OCI-LY7 (cell line): Measurements from ENCODE around the gene TMEM178B.

ENCODE experiments used
- EZH2phosphoT487 ChIP-seq: fragments of 200-600 bp; sonication (generic); IDR thresholded peaks from 2 replicates; pipeline ENCODE4 v1.6.1; 2018; ENCODE audit warnings: low read depth, borderline replicate concordance, mild to moderate bottlenecking, mixed run types, antibody characterized with exemption, low read length, moderate library complexity, mixed read lengths
- TF ChIP-seq, protein P1 (sequence below): fragments of 200-600 bp; sonication (generic); conservative IDR thresholded peaks from 2 replicates; pipeline ENCODE4 v1.5.1; 2014; ENCODE audit warnings: mild to moderate bottlenecking, antibody characterized with exemption, low read length, moderate library complexity, mixed read lengths

DNA sequence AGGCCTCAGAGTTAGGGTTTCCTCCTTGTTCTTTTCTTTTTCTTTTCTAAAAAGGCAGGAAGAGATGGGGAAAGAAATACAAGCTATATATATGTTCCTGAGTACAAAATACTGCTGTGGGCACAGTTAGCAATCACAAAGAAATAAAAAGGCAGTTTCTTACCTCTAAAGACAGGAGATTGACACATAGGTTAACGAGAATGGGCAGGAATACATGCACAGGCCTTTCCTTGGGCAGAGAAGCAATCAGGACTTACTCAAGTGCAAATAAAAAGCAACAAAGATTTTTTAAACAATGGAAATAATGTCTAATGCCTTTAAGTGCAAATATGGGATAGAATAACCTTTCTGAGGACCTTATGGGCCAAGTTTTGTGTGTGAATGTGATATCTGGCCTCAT lies 357.8 kb downstream of the TMEM178B start:
- TF ChIP-seq, protein P1, sequence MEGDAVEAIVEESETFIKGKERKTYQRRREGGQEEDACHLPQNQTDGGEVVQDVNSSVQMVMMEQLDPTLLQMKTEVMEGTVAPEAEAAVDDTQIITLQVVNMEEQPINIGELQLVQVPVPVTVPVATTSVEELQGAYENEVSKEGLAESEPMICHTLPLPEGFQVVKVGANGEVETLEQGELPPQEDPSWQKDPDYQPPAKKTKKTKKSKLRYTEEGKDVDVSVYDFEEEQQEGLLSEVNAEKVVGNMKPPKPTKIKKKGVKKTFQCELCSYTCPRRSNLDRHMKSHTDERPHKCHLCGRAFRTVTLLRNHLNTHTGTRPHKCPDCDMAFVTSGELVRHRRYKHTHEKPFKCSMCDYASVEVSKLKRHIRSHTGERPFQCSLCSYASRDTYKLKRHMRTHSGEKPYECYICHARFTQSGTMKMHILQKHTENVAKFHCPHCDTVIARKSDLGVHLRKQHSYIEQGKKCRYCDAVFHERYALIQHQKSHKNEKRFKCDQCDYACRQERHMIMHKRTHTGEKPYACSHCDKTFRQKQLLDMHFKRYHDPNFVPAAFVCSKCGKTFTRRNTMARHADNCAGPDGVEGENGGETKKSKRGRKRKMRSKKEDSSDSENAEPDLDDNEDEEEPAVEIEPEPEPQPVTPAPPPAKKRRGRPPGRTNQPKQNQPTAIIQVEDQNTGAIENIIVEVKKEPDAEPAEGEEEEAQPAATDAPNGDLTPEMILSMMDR, result no peak
- TF ChIP-seq EZH2phosphoT487, result no peak
